Measurements from ENCODE around the gene TRRAP.
"Not testable (repeated sequence)": the region's sequence is repeated elsewhere in the genome, so short reads cannot be mapped to it uniquely, and the experiment has no call there.

DNA sequence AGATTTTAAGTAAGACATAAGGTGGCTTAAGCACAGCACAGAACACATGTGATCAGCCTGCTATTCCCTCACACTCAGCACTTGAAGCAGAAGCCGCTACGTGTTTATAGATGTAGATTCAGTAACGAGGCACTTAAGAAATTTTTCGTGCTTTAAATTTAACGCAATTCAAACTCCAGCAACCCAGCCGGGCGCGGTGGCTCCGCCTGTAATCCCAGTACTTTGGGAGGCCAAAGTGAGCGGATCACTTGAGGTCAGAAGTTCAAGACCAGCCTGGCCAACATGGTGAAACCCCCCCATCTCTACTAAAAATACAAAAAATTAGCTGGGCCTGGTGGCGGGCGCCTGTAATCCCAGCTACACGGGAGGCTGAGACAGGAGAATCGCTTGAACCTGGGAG is 167.9 kb downstream of the TRRAP start:
- TF ChIP-seq, protein P1, sequence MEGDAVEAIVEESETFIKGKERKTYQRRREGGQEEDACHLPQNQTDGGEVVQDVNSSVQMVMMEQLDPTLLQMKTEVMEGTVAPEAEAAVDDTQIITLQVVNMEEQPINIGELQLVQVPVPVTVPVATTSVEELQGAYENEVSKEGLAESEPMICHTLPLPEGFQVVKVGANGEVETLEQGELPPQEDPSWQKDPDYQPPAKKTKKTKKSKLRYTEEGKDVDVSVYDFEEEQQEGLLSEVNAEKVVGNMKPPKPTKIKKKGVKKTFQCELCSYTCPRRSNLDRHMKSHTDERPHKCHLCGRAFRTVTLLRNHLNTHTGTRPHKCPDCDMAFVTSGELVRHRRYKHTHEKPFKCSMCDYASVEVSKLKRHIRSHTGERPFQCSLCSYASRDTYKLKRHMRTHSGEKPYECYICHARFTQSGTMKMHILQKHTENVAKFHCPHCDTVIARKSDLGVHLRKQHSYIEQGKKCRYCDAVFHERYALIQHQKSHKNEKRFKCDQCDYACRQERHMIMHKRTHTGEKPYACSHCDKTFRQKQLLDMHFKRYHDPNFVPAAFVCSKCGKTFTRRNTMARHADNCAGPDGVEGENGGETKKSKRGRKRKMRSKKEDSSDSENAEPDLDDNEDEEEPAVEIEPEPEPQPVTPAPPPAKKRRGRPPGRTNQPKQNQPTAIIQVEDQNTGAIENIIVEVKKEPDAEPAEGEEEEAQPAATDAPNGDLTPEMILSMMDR (conservative IDR thresholded peaks at IDR 0.05; ENCODE audit: low read depth, low read length), result not testable (repeated sequence)
- TF ChIP-seq POLR2A (IDR thresholded peaks at IDR 0.05; ENCODE audit: low read depth, low read length); NFE2L2 (IDR thresholded peaks at IDR 0.05; ENCODE audit: low read depth, low read length); RAD21 (IDR thresholded peaks at IDR 0.05; ENCODE audit: low read length); MXI1 (IDR thresholded peaks at IDR 0.05; ENCODE audit: borderline replicate concordance, low read depth, low read length); CEBPB (IDR thresholded peaks at IDR 0.05; ENCODE audit: low read depth, low read length); SMC3 (IDR thresholded peaks at IDR 0.05; ENCODE audit: low read depth, low read length); BHLHE40 (IDR thresholded peaks at IDR 0.05; ENCODE audit: low read depth, low read length); RFX5 (IDR thresholded peaks at IDR 0.05; ENCODE audit: low read depth, low read length); MAFK (IDR thresholded peaks at IDR 0.05; ENCODE audit: low read depth, low read length); FOS (IDR thresholded peaks at IDR 0.05; ENCODE audit: low read depth, low read length); CHD1 (IDR thresholded peaks at IDR 0.05; ENCODE audit: low read depth, low read length): not testable (repeated sequence)
- TF ChIP-seq, protein P2, sequence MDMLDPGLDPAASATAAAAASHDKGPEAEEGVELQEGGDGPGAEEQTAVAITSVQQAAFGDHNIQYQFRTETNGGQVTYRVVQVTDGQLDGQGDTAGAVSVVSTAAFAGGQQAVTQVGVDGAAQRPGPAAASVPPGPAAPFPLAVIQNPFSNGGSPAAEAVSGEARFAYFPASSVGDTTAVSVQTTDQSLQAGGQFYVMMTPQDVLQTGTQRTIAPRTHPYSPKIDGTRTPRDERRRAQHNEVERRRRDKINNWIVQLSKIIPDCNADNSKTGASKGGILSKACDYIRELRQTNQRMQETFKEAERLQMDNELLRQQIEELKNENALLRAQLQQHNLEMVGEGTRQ (IDR thresholded peaks at IDR 0.05; ENCODE audit: low read depth, low read length), result not testable (repeated sequence)
- TF ChIP-seq, protein P3, sequence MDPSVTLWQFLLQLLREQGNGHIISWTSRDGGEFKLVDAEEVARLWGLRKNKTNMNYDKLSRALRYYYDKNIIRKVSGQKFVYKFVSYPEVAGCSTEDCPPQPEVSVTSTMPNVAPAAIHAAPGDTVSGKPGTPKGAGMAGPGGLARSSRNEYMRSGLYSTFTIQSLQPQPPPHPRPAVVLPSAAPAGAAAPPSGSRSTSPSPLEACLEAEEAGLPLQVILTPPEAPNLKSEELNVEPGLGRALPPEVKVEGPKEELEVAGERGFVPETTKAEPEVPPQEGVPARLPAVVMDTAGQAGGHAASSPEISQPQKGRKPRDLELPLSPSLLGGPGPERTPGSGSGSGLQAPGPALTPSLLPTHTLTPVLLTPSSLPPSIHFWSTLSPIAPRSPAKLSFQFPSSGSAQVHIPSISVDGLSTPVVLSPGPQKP (IDR thresholded peaks at IDR 0.05; ENCODE audit: borderline replicate concordance, low read depth, low read length), result not testable (repeated sequence)
